NCI-H2107 (cell line): ENCODE measurements around the gene TTC34.

Experiments
- DNase-seq: peaks from one replicate; lab custom pipeline; 2025; lab: John Stamatoyannopoulos, UW

The TTC34 gene

GRCh38 chr1:2641381-2642130, 159.9 kb downstream of the TTC34 start:
- DNase-seq: no peak

GRCh38 chr1:2640626-2641025, 160.9 kb downstream of the TTC34 start:
- DNase-seq: no peak

- no peak for DNase-seq
Observed at GRCh38 chr1:2639607-2640521, 161.6 kb downstream of the TTC34 start.

- DNase-seq: no peak
Observed at GRCh38 chr1:2639203-2639602, 162.3 kb downstream of the TTC34 start.

- no peak for DNase-seq
Observed at GRCh38 chr1:2638466-2639115, 162.9 kb downstream of the TTC34 start.

GRCh38 chr1:2637442-2638145, 163.9 kb downstream of the TTC34 start:
- no peak for DNase-seq

GRCh38 chr1:2636733-2637132, 164.8 kb downstream of the TTC34 start:
- no peak for DNase-seq

- no peak for DNase-seq
Observed at GRCh38 chr1:2635361-2636010, 166.0 kb downstream of the TTC34 start.

- DNase-seq: no peak
Observed at GRCh38 chr1:2633936-2634491, 167.5 kb downstream of the TTC34 start.

GRCh38 chr1:2633366-2633935, 168.0 kb downstream of the TTC34 start:
- no peak for DNase-seq

- no peak for DNase-seq
Observed at GRCh38 chr1:2632561-2633361, 168.7 kb downstream of the TTC34 start, which contains the start of gene MMEL1. MMEL1 (minus strand) TSS chr1:2633016; CDS start chr1:2629484, 3,532 bp downstream.

- DNase-seq: no peak
Observed at GRCh38 chr1:2632051-2632430, 169.5 kb downstream of the TTC34 start.

GRCh38 chr1:2631136-2632050, 170.1 kb downstream of the TTC34 start:
- DNase-seq: no peak

GRCh38 chr1:2630498-2631135, 170.9 kb downstream of the TTC34 start:
- no peak for DNase-seq

- DNase-seq: no peak
Observed at GRCh38 chr1:2629627-2630497, 171.6 kb downstream of the TTC34 start.

GRCh38 chr1:2628933-2629626, 172.4 kb downstream of the TTC34 start:
- no peak for DNase-seq
